Adrenal gland (tissue), 12 donors: ENCODE results near the gene CDH12. TPM values are rescaled to one million over a fixed set of nuclear protein-coding genes. Genes with fewer than 3 reads are reported as not detected.

ENCODE experiments used
- DNase-seq, 7 donors: peaks; one replicate each; pipeline ENCODE4 v3.0.0-alpha.2; 2019 to 2020
- H3K27ac ChIP-seq, 5 donors: fragments of 200-600 bp; sonication (generic) in 4 of 5; 1 replicate in 3 of 5; 2 replicates in 2 of 5; pipeline versions ENCODE4 v1.5.1 to v1.8.0; 2016 to 2020; ENCODE audit warnings: mild to moderate bottlenecking in 1 of 5
- H3K27me3 ChIP-seq: fragments of 200-600 bp; 2 replicates; pipeline ENCODE4 v1.8.0; 2021
- H3K36me3 ChIP-seq, 2 donors: fragments of 200-600 bp; replicated peaks in 1 of 2; 1 replicate in 1 of 2; 2 replicates in 1 of 2; pipeline versions ENCODE4 v1.5.1 to v1.8.0; 2018 to 2022
- H3K4me1 ChIP-seq, 2 donors: fragments of 200-600 bp; replicated peaks in 1 of 2; 1 replicate in 1 of 2; 2 replicates in 1 of 2; pipeline versions ENCODE4 v1.5.1 to v1.8.0; 2018 to 2021
- H3K4me3 ChIP-seq, 4 donors: fragments of 200-600 bp; sonication (generic) in 3 of 4; one replicate each; pipeline ENCODE4 v1.5.1; 2016 to 2018
- H3K9me3 ChIP-seq, 3 donors: fragments of 200-600 bp; sonication (generic) in 1 of 3; replicated peaks in 1 of 3; 1 replicate in 2 of 3; 2 replicates in 1 of 3; pipeline versions ENCODE4 v1.5.1 to v1.8.0; 2016 to 2021
- POLR2A ChIP-seq, 2 donors: fragments of 450-650 bp; IDR thresholded peaks; one replicate each; pipeline ENCODE4 v1.6.1; 2017; ENCODE audit warnings: antibody characterized with exemption in 2 of 2, mild to moderate bottlenecking in 2 of 2, moderate library complexity in 1 of 2
- WGBS, 4 donors: extraction: QIAGEN DNeasy Blood & Tissue Kit in 2 of 4; methylation state at CpG; one replicate each; pipeline versions ENCODE4 v1.1.5 to v1.1.7; 2013 to 2017; 5-methylcytosine and 5-hydroxymethylcytosine counted together
- intact Hi-C, 2 donors: fragments of 100-400 bp; cut with DNase I; formaldehyde crosslinking; loops; one replicate each; pipeline versions ENCODE4 v1.14.1 to v1.15.0; 2022 to 2023
- polyA plus RNA-seq, 3 donors: library from polyadenylated mRNA; stranded (reverse); fragments of 200-250 nt in 2 of 3; fragments of 350-450 nt in 1 of 3; fragmentation: Illumina TruSeq in 1 of 3; extraction: RNeasy Lipid Tissue Mini Kit (QIAGEN cat#74804) in 1 of 3; gene quantifications; one replicate each; pipeline ENCODE4 v1.2.3, GENCODE V29; 2013 to 2014
- total RNA-seq, 9 donors: library from RNA; depleted of rRNA in 4 of 9; stranded (reverse); fragments of >200 nt in 4 of 9; fragments of 120-200 nt in 1 of 9; fragmentation: NEBNext Ultra II Directional in 1 of 9; extraction: Animal tissue kit (Norgen Biotek cat#: 25700) in 1 of 9; gene quantifications; one replicate each; pipeline versions ENCODE4 v1.1.0 to v1.2.4, GENCODE V29; 2013 to 2023
- TF ChIP-seq, protein P1 (sequence below), 6 experiments: fragments of 450-650 bp in 4 of 6; fragments of 200-600 bp in 2 of 6; sonication (generic) in 1 of 6; IDR thresholded peaks; 1 replicate in 5 of 6; 2 replicates in 1 of 6; pipeline versions ENCODE4 v1.5.1 to v1.8.0; 2016 to 2021; ENCODE audit warnings: antibody characterized with exemption in 6 of 6, mild to moderate bottlenecking in 2 of 6, moderate library complexity in 1 of 6
- donor health status: healthy with polysubstance abuse.
- donor health status: Bipolar disorder and iron deficiency.
- donor health status: DM: yes; HTN: yes; CAD: no.
- donor health status: DM: no; HTN: no; CAD: no.
- donor health status: DM: no; HTN: no; CAD: no.
- donor health status: DM: yes; HTN: yes; CAD: no.

The CDH12 gene
- total and polyA plus RNA-seq, 12 donors, result 0.80 to 16.5 (median 7.8) TPM

DNA sequence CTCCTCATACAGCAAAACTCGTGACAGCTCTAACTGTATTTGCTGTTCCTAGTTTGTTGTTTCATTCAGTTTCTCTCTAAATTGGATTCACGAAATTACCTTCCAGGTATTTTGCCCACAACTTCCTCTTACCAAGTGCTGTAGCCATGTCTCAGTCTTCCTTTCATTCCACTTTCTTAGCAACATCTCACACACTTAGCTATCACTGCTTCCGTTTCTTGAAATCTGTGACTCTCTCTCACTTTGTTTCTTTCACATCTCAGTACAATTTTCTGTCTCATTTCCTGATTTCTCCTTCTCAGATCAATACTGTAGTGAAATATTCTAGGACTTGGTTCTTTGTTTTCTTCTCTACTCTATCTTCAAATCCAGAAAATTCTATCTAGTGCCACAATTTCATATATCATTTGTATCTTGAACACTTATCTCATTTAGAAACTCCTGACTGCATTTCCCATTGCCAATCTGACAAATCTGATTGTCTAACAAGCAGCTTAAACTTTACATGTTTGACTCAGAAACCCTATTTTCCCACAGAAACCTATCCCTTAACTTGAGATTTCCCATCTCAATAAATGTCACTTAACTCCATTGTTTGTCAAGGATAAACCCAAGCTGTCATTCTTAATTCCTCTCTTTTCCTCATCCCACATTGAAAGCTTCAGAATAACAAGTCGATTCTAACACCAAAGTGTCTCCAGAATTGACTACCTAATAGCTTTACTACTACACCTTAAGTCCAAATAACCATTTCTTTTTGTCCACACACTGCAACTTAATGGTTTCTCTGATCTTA, 303.1 kb downstream of the CDH12 start:
- WGBS, 4 donors, result 58 to 71% (median 63%) methylated on average over 4 of the region's 4 CpGs
- no peak for DNase-seq
- H3K27ac ChIP-seq, result no peak overlapping the region
- H3K4me1 ChIP-seq, result no peaks in the 10 kb centered on the region
- H3K36me3 ChIP-seq, result no peaks in the 10 kb centered on the region
- no peaks in the 10 kb centered on the region for H3K9me3 ChIP-seq
- intact Hi-C loops, result no loop called here
- no peak for TF ChIP-seq POLR2A (IDR thresholded peaks at IDR 0.05)
- TF ChIP-seq, protein P1, sequence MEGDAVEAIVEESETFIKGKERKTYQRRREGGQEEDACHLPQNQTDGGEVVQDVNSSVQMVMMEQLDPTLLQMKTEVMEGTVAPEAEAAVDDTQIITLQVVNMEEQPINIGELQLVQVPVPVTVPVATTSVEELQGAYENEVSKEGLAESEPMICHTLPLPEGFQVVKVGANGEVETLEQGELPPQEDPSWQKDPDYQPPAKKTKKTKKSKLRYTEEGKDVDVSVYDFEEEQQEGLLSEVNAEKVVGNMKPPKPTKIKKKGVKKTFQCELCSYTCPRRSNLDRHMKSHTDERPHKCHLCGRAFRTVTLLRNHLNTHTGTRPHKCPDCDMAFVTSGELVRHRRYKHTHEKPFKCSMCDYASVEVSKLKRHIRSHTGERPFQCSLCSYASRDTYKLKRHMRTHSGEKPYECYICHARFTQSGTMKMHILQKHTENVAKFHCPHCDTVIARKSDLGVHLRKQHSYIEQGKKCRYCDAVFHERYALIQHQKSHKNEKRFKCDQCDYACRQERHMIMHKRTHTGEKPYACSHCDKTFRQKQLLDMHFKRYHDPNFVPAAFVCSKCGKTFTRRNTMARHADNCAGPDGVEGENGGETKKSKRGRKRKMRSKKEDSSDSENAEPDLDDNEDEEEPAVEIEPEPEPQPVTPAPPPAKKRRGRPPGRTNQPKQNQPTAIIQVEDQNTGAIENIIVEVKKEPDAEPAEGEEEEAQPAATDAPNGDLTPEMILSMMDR (IDR thresholded peaks at IDR 0.05), result no peak
- H3K4me3 ChIP-seq, result no peak overlapping the region
- no peaks in the 10 kb centered on the region for H3K27me3 ChIP-seq

- TF ChIP-seq POLR2A (IDR thresholded peaks at IDR 0.05), result no peak
- TF ChIP-seq, protein P1 (IDR thresholded peaks at IDR 0.05), result no peak
- no peaks in the 10 kb centered on the region for H3K27me3 ChIP-seq
- H3K36me3 ChIP-seq, result no peaks in the 10 kb centered on the region
- 10 to 50% (median 30%) methylated on average over 1 of the region's 1 CpG for WGBS, 4 donors
- no peaks in the 10 kb centered on the region for H3K9me3 ChIP-seq
- H3K27ac ChIP-seq, result no peak overlapping the region
- H3K4me1 ChIP-seq, result no peaks in the 10 kb centered on the region
- intact Hi-C loops, result no loop called here
- DNase-seq, result no peak
- no peak overlapping the region for H3K4me3 ChIP-seq
These were observed 310.8 kb downstream of the CDH12 start for GRCh38 chr5:22542340-22542739.

DNA sequence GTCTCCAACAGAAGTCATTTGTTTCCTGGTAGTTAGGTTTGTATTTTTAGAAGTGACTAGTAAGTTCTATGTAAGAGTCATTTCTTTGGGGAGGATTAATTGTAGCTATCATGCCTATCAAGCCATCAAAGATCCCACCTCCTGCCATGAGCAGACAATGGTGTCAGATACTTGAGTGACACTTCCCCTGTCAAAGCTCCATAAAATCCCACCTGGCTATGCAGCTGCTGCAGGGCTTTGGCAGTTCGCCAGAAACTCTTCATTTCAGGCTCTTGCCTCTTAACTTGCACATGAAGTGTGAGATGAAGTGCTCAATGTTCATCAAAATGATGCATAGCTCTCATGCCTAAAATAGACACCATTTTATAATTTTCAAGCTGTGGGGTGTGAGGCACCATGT, 312.1 kb downstream of the CDH12 start:
- 16 to 25% (median 20%) methylated on average over 1 of the region's 1 CpG; no CpG with 5 or more reads in 1 of the 4 donors for WGBS, 4 donors
- Histone ChIP-seq H3K4me3 (no peak overlapping the region), H3K4me1 (no peaks in the 10 kb centered on the region), H3K9me3 (no peaks in the 10 kb centered on the region), H3K27ac (no peak overlapping the region), H3K27me3 (no peaks in the 10 kb centered on the region), H3K36me3 (no peaks in the 10 kb centered on the region)
- intact Hi-C loops, result no loop called here
- DNase-seq, result no peak
- TF ChIP-seq, protein P1 (IDR thresholded peaks at IDR 0.05), result no peak

DNA sequence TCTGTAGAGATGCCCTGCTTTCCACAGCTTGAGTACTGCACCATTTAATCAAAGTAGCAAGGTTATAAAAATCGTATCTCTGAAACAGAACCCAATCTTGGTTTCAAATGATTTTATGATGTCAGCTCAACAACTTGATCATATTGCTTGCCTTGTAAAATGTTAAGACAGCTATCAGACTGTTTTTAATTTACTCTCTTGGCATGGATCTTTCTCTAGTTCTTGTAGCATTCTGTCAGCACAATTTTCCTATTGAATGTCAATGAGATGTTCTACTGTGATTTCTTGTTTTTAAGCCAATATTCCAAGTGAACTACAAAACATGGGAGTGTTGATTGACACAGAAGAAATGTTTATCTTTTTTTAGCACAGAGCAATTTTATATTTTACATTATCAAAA, 313.4 kb downstream of the CDH12 start:
- 59 to 75% (median 71%) methylated on average over 1 of the region's 1 CpG for WGBS, 4 donors
- Histone ChIP-seq H3K4me3 (no peak overlapping the region), H3K27ac (no peak overlapping the region), H3K36me3 (no peaks in the 10 kb centered on the region), H3K4me1 (no peaks in the 10 kb centered on the region), H3K9me3 (no peaks in the 10 kb centered on the region), H3K27me3 (no peaks in the 10 kb centered on the region)
- intact Hi-C loops, result no loop called here
- no peak for DNase-seq
- TF ChIP-seq, protein P1 (IDR thresholded peaks at IDR 0.05), result no peak
- no peak for TF ChIP-seq POLR2A (IDR thresholded peaks at IDR 0.05)
